ENCODE data around the gene ENPP3. TPM values are rescaled to one million over a fixed set of nuclear protein-coding genes. Genes with fewer than 3 reads are reported as not detected.

The ENPP3 gene
- total RNA-seq, 1 experiment from 2014 or later, result not detected

DNA sequence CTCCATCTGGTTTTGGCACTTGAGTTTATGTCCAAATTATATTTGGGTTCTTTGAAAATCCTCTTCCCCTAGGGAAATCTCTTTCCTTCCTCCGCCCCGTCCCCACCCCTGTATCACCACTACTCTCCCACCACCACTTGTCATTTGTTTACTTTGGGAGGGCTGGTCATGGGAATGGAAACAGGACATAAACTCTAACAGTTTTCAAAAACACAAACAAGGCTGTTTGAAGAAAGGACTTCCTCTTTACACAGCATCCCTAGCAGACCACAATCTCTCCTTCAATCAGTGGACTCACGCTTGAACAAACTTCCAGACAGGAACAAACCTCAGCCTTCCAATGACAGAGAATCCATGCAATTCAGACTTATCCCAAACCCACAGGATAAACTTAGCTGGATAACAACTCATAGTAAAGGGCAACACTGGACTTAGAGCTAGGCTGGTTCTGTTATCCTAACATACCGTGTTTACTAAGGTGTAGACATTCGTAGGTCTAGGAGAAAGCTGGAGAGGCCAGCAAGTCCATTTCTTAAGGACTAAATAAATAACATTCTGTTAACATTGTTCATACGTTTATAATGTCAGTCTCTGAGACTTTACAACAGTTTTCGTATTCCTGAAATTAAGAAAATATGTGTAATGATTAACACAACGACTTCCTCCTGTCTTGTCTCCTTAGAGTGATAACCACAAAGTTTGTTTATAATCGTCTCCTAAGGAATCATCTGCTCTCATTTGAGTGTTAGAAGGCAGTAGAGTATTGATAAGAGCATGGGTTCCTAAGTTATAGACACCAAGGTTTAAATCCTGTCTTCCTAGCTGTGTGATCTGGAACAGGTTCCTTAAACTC is 117.8 kb downstream of the ENPP3 start:
- H3K4me1 Mint-ChIP-seq (ENCODE audit: insufficient read depth, unreplicated experiment), result no peaks in the 10 kb centered on the region
- TF ChIP-seq CTCF (IDR thresholded peaks at IDR 0.05; ENCODE audit: unreplicated experiment), result no peak
- no peaks in the 10 kb centered on the region for H3K27me3 Mint-ChIP-seq (ENCODE audit: insufficient read depth, unreplicated experiment)
- CTCF ChIA-PET, result interaction anchor here (1.5 kb wide), 1 partner anchor 60 kb away, joined by 4 read pairs; no protein-coding TSS in a partner anchor
- H3K27ac Mint-ChIP-seq (ENCODE audit: low read depth, unreplicated experiment), result no peak overlapping the region
- intact Hi-C loops (cut with micrococcal nuclease), result no loop called here
- H3K9me3 Mint-ChIP-seq (ENCODE audit: unreplicated experiment), result no peaks in the 10 kb centered on the region
- H3K36me3 Mint-ChIP-seq (ENCODE audit: insufficient read depth, unreplicated experiment), result no peaks in the 10 kb centered on the region
- H3K4me3 Mint-ChIP-seq (ENCODE audit: unreplicated experiment), result no peak overlapping the region
- POLR2A ChIA-PET, result no interaction called here
- no peak for DNase-seq (ENCODE audit: unreplicated experiment)
- no TSS peak for BruUV-seq (replicated peaks)

- H3K36me3 Mint-ChIP-seq (ENCODE audit: insufficient read depth, unreplicated experiment), result no peaks in the 10 kb centered on the region
- BruUV-seq (replicated peaks), result no TSS peak
- ChIA-PET CTCF (interaction anchor here (1.5 kb wide), 1 partner anchor 61 kb away, joined by 4 read pairs; no protein-coding TSS in a partner anchor), POLR2A (no interaction called here)
- H3K9me3 Mint-ChIP-seq (ENCODE audit: unreplicated experiment), result no peaks in the 10 kb centered on the region
- no peak overlapping the region for H3K27ac Mint-ChIP-seq (ENCODE audit: low read depth, unreplicated experiment)
- no peak for DNase-seq (ENCODE audit: unreplicated experiment)
- H3K4me3 Mint-ChIP-seq (ENCODE audit: unreplicated experiment), result no peak overlapping the region
- intact Hi-C loops (cut with micrococcal nuclease), result no loop called here
- TF ChIP-seq CTCF (IDR thresholded peaks at IDR 0.05; ENCODE audit: unreplicated experiment), result no peak
- H3K4me1 Mint-ChIP-seq (ENCODE audit: insufficient read depth, unreplicated experiment), result no peaks in the 10 kb centered on the region
- H3K27me3 Mint-ChIP-seq (ENCODE audit: insufficient read depth, unreplicated experiment), result no peaks in the 10 kb centered on the region
Measured at GRCh38 chr6:131755597-131755996, 118.5 kb downstream of the ENPP3 start.

GRCh38 chr6:131756039-131756438 is 118.9 kb downstream of the ENPP3 start:
- H3K27ac Mint-ChIP-seq (ENCODE audit: low read depth, unreplicated experiment), result no peak overlapping the region
- DNase-seq (ENCODE audit: unreplicated experiment), result no peak
- no peak overlapping the region for H3K4me3 Mint-ChIP-seq (ENCODE audit: unreplicated experiment)
- BruUV-seq (replicated peaks), result no TSS peak
- no peak for TF ChIP-seq CTCF (IDR thresholded peaks at IDR 0.05; ENCODE audit: unreplicated experiment)
- ChIA-PET CTCF (interaction anchor here (1.5 kb wide), 1 partner anchor 61 kb away, joined by 4 read pairs; no protein-coding TSS in a partner anchor), POLR2A (no interaction called here)
- H3K36me3 Mint-ChIP-seq (ENCODE audit: insufficient read depth, unreplicated experiment), result no peaks in the 10 kb centered on the region
- H3K9me3 Mint-ChIP-seq (ENCODE audit: unreplicated experiment), result no peaks in the 10 kb centered on the region
- intact Hi-C loops (cut with micrococcal nuclease), result no loop called here
- H3K4me1 Mint-ChIP-seq (ENCODE audit: insufficient read depth, unreplicated experiment), result no peaks in the 10 kb centered on the region
- no peaks in the 10 kb centered on the region for H3K27me3 Mint-ChIP-seq (ENCODE audit: insufficient read depth, unreplicated experiment)

- H3K27me3 Mint-ChIP-seq (ENCODE audit: insufficient read depth, unreplicated experiment), result no peaks in the 10 kb centered on the region
- TF ChIP-seq CTCF (IDR thresholded peaks at IDR 0.05; ENCODE audit: unreplicated experiment), result no peak
- H3K4me1 Mint-ChIP-seq (ENCODE audit: insufficient read depth, unreplicated experiment), result peaks cover 6% of the 10 kb centered on the region
- no peaks in the 10 kb centered on the region for H3K9me3 Mint-ChIP-seq (ENCODE audit: unreplicated experiment)
- intact Hi-C loops (cut with micrococcal nuclease), result no loop called here
- no TSS peak for BruUV-seq (replicated peaks)
- DNase-seq (ENCODE audit: unreplicated experiment), result no peak
- CTCF ChIA-PET, result no interaction called here
- H3K27ac Mint-ChIP-seq (ENCODE audit: low read depth, unreplicated experiment), result no peak overlapping the region
- POLR2A ChIA-PET, result no interaction called here
- H3K36me3 Mint-ChIP-seq (ENCODE audit: insufficient read depth, unreplicated experiment), result no peaks in the 10 kb centered on the region
- no peak overlapping the region for H3K4me3 Mint-ChIP-seq (ENCODE audit: unreplicated experiment)
Measured at GRCh38 chr6:131758920-131759319, 121.8 kb downstream of the ENPP3 start.
